HepG2 (cell line): ENCODE data around the gene ECSIT. TPM values are rescaled to one million over a fixed set of nuclear protein-coding genes. Genes with fewer than 3 reads are reported as not detected.

ENCODE experiments used
- ARNTL ChIP-seq: sonication (generic); formaldehyde crosslinking; IDR thresholded peaks from 2 replicates; pipeline ENCODE4 v1.4.0; 2020; ENCODE audit warnings: mild to moderate bottlenecking, missing genetic modification reagents
- DNMT3B ChIP-seq: conservative IDR thresholded peaks from 2 replicates; pipeline ENCODE4 v1.6.1; 2016; ENCODE audit warnings: missing biosample characterization, control low read depth
- GATAD1 ChIP-seq: IDR thresholded peaks from 2 replicates; pipeline ENCODE4 v1.6.1; 2016; ENCODE audit warnings: missing genetic modification reagents, missing compliant biosample characterization
- HNF1B ChIP-seq: sonication (generic); formaldehyde crosslinking; IDR thresholded peaks from 2 replicates; pipeline ENCODE4 v1.5.1; 2020; ENCODE audit warnings: mild to moderate bottlenecking, moderate library complexity, missing genetic modification reagents
- KAT8 ChIP-seq: IDR thresholded peaks from 2 replicates; pipeline ENCODE4 v1.6.1; 2016; ENCODE audit warnings: missing genetic modification reagents, missing compliant biosample characterization
- KLF12 ChIP-seq: sonication (generic); formaldehyde crosslinking; IDR thresholded peaks from 2 replicates; pipeline ENCODE4 v1.4.0; 2020; ENCODE audit warnings: missing genetic modification reagents, borderline replicate concordance
- MXI1 ChIP-seq: IDR thresholded peaks from 3 replicates; pipeline ENCODE4 v1.6.1; 2012; ENCODE audit warnings: low read depth, low read length, inconsistent platforms, borderline replicate concordance
- NFKB2 ChIP-seq: sonication (generic); formaldehyde crosslinking; IDR thresholded peaks from 2 replicates; pipeline ENCODE4 v1.4.0; 2020; ENCODE audit warnings: missing genetic modification reagents, borderline replicate concordance
- SIN3A ChIP-seq: IDR thresholded peaks from 2 replicates; pipeline ENCODE4 v1.6.1; 2011; ENCODE audit warnings: low read depth, mild to moderate bottlenecking, control low read depth, low read length, borderline replicate concordance
- TEAD3 ChIP-seq: optimal IDR thresholded peaks from 2 replicates; pipeline ENCODE3; 2016; ENCODE audit warnings: borderline replicate concordance
- TRIM22 ChIP-seq: fragments of 450-650 bp; IDR thresholded peaks from 2 replicates; pipeline ENCODE4 v1.6.1; 2017
- ZNF121 ChIP-seq: sonication (generic); formaldehyde crosslinking; IDR thresholded peaks from 2 replicates; pipeline ENCODE4 v1.5.0; 2020; ENCODE audit warnings: mild to moderate bottlenecking, missing genetic modification reagents
- ZNF143 ChIP-seq: sonication (generic); formaldehyde crosslinking; IDR thresholded peaks from 2 replicates; pipeline ENCODE4 v1.4.0; 2020; ENCODE audit warnings: missing genetic modification reagents
- ZNF18 ChIP-seq: sonication (generic); formaldehyde crosslinking; IDR thresholded peaks from 2 replicates; pipeline ENCODE4 v1.8.0; 2022; ENCODE audit warnings: mild to moderate bottlenecking, missing genetic modification reagents; ENCODE audit not compliant: insufficient replicate concordance
- ZNF552 ChIP-seq: sonication (generic); formaldehyde crosslinking; IDR thresholded peaks from 2 replicates; pipeline ENCODE4 v1.9.0; 2022; ENCODE audit warnings: missing genetic modification reagents, mild to moderate bottlenecking, borderline replicate concordance
- ZNF615 ChIP-seq: sonication (generic); formaldehyde crosslinking; IDR thresholded peaks from 2 replicates; pipeline ENCODE4 v1.5.0; 2020; ENCODE audit warnings: mild to moderate bottlenecking, missing genetic modification reagents, borderline replicate concordance
- ZNF652 ChIP-seq: IDR thresholded peaks from 2 replicates; pipeline ENCODE4 v1.6.1; 2016; ENCODE audit warnings: low read depth, borderline replicate concordance
- ZNF674 ChIP-seq: sonication (generic); formaldehyde crosslinking; IDR thresholded peaks from 2 replicates; pipeline ENCODE4 v1.5.0; 2020; ENCODE audit warnings: low read depth, mild to moderate bottlenecking, missing genetic modification reagents
- ZNF788 ChIP-seq: sonication (generic); formaldehyde crosslinking; IDR thresholded peaks from 2 replicates; pipeline ENCODE4 v1.5.0; 2020; ENCODE audit warnings: mild to moderate bottlenecking, missing genetic modification reagents, borderline replicate concordance
- polyA plus RNA-seq, 8 experiments: library from polyadenylated mRNA; depleted of rRNA in 3 of 8; stranded (reverse) in 7 of 8; unstranded in 1 of 8; fragments of >200 nt; fragmentation: Illumina TruSeq in 4 of 8; extraction: Trizol in 4 of 8; gene quantifications; 2 replicates each; pipeline versions ENCODE4 v1.2.1 to v1.2.3, GENCODE V29; 2011 to 2016; ENCODE audit warnings: low read depth in 4 of 8, missing spikeins in 1 of 8, mixed read lengths in 1 of 8; ENCODE audit not compliant: insufficient read depth in 1 of 8
- total RNA-seq, 5 experiments: library from RNA; depleted of rRNA; stranded (reverse); fragments of >200 nt; fragmentation: Illumina TruSeq; extraction: Trizol; gene quantifications; 2 replicates each; pipeline ENCODE4 v1.2.3, GENCODE V29; 2016; ENCODE audit warnings: low read depth in 1 of 5
- TF ChIP-seq, protein P1 (sequence below): sonication (generic); formaldehyde crosslinking; IDR thresholded peaks from 2 replicates; pipeline ENCODE4 v1.4.0; 2020; ENCODE audit warnings: missing genetic modification reagents
- TF ChIP-seq, protein P2 (sequence below): IDR thresholded peaks from 2 replicates; pipeline ENCODE4 v1.6.1; 2016; ENCODE audit warnings: low read depth

The ECSIT gene
- total and polyA plus RNA-seq, 2 of the 13 experiments (the other 11 are each of a cell fraction or from before 2014, with no cell fraction given) = 36.4 to 62.3 TPM

DNA sequence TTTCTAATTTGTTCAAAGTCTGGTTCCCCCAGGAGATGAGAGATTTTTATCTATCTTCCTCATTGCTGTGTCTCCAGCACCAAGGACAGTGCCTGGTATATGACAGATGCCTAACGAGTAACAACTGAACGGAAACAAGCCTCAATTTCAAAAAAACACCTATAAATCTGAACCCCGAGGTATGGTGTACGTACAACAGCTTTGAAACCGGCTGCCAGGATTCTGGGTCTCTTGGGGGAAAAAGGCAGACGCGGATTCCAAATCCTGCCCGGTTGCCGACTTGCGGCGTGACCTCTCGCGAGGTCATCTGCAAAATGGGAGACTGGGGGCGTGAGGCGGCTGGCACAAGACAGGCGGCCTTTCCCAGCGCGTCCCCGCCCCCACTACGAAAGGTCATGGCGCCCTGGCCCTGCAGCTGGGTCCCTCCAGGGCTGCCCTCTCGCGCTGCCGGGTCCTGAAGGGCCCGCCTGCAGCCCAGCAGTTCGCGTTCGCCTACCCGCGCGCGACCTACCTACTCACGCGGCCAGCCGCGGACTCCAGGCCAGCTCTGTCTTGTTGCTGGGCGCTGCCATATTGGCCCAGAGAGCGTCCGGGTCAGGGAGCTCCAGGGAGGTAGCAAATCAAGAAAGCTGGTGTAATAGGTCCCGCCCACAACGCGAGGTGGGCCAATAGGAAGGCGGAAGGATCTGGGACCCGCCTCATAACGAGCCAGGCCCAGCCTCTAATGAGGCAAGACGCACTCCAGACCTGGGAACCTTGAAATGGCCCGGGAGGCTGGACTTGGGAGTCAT, at the start of gene ECSIT (continued):
- TF ChIP-seq, protein P1, sequence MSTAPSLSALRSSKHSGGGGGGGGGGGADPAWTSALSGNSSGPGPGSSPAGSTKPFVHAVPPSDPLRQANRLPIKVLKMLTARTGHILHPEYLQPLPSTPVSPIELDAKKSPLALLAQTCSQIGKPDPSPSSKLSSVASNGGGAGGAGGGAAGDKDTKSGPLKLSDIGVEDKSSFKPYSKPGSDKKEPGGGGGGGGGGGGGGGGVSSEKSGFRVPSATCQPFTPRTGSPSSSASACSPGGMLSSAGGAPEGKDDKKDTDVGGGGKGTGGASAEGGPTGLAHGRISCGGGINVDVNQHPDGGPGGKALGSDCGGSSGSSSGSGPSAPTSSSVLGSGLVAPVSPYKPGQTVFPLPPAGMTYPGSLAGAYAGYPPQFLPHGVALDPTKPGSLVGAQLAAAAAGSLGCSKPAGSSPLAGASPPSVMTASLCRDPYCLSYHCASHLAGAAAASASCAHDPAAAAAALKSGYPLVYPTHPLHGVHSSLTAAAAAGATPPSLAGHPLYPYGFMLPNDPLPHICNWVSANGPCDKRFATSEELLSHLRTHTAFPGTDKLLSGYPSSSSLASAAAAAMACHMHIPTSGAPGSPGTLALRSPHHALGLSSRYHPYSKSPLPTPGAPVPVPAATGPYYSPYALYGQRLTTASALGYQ = peak; percentile 51; the same call in 1 of the 2 replicates
- TF ChIP-seq ZNF652 (CRISPR knock-in tag) (0 out of 2 replicates have a peak, but pooled peaks have one; percentile 9), TEAD3 (no peak), ZNF552 (no peak), ZNF18 (CRISPR knock-in tag) (peak; percentile 60), GATAD1 (CRISPR knock-in tag) (peak; percentile 96), KLF12 (CRISPR knock-in tag) (no peak), KAT8 (CRISPR knock-in tag) (peak; percentile 99), TRIM22 (no peak), NFKB2 (CRISPR knock-in tag) (peak; percentile 51; the same call in 1 of the 2 replicates), ZNF143 (CRISPR knock-in tag) (peak; percentile 55; the same call in 1 of the 2 replicates), ZNF615 (CRISPR knock-in tag) (0 out of 2 replicates have a peak, but pooled peaks have one; percentile 60), HNF1B (peak; percentile 70), ZNF788 (CRISPR knock-in tag) (peak; percentile 93), DNMT3B (CRISPR knock-in tag) (peak; percentile 89), ARNTL (CRISPR knock-in tag) (peak; percentile 54; the same call in 1 of the 2 replicates), SIN3A (peak; percentile 98), ZNF121 (CRISPR knock-in tag) (no peak), ZNF674 (0 out of 2 replicates have a peak, but pooled peaks have one; percentile 71), MXI1 (peak; percentile 94)
- TF ChIP-seq, protein P2, sequence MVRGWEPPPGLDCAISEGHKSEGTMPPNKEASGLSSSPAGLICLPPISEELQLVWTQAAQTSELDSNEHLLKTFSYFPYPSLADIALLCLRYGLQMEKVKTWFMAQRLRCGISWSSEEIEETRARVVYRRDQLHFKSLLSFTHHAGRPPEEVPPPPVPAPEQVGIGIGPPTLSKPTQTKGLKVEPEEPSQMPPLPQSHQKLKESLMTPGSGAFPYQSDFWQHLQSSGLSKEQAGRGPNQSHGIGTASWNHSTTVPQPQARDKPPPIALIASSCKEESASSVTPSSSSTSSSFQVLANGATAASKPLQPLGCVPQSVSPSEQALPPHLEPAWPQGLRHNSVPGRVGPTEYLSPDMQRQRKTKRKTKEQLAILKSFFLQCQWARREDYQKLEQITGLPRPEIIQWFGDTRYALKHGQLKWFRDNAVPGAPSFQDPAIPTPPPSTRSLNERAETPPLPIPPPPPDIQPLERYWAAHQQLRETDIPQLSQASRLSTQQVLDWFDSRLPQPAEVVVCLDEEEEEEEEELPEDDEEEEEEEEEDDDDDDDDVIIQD = no peak; the same call in 1 of the 2 replicates
